Stimulated activated CD4-positive, alpha-beta T cell treated with anti-CD3 and anti-CD28 coated beads, Interleukin-1b, Interleukin-23, amount 100 ng/mL, for 4 hours (primary cell): ENCODE results near the gene CBX8.

Experiments
- DNase-seq, 2 donors: peaks; one replicate each; pipeline ENCODE4 v3.0.0-alpha.2; 2020; ENCODE audit warnings: low read depth in 2 of 2

CBX8 gene

DNA sequence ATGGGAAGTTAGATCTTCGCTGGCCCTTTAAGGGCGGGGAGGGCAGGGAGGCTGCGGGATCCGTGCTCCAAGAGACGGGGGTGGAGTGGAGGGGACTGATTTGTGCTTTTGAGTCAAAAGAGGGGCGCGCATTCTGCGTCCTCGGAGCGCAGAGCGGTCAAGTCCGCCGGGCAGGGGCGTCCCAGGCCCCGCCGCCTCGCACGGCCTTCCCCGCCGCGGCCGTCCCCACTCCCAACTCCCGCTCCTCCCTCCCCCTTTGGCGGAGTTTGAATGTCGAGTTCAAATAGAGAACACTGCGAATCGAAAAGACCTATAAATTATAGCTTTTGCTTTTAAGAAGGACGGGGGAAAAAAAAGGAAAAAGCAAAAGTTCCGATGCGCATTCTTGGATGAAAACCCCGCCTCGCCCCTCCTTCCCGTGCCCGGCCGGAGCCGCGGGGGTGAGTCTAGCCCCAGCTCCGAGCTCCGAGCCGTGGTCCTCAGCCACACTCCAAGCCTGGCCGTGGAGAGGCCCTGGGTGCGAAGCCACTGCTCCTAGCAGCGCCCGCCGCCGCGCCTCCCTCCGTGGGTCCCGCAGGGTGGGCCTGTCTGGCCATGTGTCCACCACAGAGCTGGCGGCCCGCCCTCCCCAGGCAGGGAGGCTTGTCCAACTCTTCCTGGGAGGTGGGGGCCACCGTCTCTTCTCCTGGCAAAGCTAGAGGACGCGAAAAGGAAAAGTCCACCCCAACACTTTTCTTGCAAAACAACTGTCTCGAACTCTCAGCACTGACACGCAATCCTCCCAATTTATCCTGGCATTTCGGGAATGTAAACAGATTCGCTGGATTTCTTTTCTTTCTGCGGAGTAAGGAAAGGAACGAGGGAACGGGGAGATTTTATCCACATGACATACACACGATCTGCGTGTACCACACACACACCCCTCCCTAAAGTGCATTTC is 3.6 kb downstream of the CBX8 start:
- DNase-seq, result no peak

DNA sequence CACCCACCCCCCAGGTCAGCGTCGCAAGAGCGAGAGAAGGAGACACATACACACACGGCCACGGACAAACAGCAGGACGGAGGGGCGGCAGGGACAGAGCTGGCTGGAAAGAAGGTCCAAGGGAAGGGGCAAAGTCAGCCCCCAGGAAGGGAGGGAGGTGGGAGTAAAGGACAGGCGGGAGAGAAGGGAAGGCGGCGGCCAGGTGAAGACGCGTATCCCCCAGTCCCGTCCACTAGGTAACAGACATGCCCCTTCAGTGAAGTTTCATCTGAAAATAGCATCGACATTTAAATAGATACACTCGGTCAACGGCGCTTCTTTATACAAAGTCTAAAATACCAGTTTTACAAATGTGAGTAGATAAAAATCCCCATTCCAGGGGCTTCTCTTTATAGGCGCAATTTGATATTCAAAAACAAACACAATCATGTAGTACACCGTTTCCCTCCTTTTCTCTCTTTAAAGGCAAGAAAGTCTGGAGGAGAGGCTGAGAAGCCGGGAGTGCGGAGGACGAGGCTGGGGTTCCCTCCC is 4.5 kb downstream of the CBX8 start:
- no peak for DNase-seq

DNA sequence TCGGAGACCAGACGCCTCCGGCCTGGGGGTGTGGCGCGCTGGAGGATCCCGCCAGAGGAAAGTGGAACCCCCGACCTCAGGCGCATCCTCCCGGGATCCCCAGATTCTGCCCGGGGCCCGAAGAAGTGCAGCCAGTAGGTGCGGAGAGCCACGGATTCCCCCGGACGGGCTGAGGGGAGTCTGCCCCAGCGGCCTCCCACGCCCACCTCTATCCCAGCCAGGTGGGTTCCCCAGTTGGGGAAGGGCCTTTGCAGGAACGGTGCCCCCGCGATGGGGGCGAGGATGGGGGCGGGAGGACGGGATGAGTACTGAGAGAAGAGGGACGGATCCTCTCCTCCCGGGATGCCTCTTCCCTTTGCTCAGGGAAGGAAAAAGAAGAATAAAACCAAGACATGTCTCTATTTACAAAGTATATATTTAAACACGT is 5.1 kb downstream of the CBX8 start:
- no peak for DNase-seq

DNA sequence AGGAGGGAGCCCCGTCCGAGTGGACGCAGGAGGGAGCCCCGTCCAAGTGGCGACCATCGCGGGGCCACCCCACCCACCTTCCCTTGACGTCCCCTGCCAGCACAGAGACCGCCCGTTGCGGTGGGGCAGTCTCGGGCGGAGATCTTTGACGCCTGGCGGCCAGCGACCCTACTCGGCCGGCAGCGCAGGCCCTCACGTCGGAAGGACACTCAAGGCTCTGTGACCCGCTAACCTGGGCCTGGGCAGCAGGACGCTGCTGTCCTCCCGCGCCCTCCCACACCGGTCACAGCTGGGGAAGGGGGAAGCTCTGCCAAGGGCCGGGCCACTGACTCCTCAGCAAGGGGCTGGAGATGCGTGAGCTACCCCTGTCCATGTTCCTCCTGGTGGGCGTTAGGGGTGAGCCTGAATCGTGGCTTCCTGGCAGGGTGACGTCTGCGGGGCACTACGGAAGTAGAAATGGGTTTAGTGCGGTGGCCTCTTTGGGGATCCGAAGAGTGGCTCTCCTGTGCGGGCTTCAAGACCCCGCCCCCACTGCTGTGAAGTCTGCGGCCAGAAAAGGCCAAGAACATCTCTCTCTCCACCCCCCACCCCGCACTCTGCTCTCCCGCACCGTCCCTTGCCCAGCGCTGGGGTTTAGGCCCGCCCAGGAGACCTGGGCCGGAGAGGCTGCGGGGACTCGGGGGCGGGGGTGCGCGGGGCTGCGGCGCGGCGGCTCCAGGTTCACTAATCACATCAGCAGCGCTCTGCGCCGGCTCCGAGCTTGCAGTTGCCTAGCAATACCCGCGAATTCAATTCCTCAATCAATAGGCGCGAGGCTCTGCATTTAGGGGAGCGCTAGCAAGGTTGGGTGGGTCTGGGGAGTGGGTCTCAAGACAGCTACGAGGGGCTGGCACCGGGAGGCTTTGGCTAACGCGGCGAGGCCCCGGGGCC is 5.8 kb downstream of the CBX8 start:
- DNase-seq, result no peak

DNA sequence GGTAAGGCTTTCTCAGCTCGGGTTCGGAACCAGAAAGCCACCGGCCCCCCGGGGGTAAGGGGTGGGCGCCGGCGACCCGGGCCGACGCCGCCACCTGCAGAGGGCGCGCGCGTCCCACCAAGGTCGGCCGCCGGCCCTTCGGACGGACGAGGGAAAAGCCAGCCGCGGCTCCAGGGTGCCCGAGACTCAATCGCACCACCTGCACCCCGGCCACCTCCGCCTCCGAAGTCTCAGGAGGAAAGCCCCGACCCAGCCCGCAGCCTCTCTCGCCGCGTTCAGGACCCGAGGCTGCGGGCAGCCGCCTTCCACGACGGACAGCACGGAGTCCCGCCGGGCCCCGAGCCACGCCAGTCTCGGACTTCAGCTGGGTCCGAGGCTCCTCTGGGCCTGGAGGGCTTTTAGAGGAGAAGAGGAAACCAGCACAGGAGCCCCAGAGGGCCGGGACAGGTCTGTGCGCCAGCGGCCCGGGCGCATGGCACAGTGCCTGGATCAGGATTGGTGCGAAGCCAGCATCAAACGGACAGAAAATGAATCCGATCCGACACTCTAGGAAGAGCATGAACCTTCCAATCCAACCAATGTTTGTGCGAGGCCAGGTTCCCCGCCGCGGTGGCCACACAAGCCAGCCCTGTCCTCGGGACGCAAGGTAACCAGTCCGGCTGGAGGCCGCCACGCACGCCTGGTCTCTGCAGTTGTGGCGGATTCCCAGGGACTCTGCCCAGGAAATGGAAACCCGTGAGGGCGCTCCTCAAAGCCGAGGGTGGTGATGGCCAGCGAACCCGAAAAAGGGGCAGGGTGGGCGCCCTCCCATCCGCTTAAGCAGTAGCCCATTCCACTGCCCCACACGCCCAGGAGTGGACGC is 6.7 kb downstream of the CBX8 start:
- DNase-seq, result no peak

- DNase-seq, result no peak
Observed at GRCh38 chr17:79788989-79789942, 7.6 kb downstream of the CBX8 start.

DNA sequence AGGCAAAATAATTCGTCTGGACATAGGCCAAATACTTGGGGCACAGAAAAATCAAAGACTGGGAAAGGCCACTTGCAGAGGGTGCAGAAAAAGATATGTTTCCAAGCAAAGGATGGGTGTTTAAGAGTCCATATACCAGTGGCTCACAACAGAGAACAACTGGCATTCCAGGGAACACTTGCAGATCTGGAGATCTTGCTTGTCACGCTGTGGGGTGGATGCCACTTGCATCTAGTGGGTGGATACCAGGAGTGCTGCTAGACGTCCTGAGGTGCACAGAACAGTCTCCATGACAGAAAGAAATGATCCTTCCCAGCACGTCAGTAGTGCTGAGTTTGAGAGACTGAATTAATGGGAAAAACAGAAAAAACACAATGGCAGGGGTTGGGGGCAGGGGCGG is 8.4 kb downstream of the CBX8 start:
- DNase-seq, result no peak

DNA sequence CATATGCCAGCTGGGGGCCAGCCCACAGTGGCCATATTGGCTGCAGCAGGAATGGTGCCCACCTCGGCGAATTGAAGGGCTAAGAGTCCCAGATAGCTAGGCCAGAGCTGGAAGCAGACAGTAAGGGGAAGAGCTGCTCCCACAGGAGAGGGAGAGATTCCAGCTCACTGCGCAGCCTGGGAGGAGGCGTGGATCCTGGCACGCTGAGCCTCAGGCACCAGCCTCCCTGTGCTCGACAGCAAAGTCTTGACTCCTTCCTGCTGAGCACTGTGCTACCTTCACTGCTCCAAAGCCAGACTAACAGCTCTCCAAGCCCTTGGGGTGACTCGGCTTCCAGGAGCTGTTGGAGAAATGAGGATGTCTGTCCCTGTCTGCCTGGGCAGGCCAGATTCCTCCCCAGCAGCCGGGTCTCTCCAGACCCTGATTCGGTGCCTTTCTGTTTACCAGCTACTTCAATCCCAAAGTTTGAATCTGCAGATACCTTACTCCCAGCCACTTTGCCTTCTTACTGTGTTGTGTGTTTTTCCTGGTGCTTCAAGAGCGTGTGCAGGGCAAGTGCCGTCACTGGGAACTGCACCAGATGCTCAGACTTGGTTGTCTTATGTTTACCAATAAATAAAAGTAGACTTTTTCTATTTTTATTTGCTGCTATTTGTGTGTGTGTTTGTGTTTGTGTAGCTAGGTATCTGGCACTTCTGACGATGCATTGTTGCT is 9.8 kb downstream of the CBX8 start:
- DNase-seq, result no peak

DNA sequence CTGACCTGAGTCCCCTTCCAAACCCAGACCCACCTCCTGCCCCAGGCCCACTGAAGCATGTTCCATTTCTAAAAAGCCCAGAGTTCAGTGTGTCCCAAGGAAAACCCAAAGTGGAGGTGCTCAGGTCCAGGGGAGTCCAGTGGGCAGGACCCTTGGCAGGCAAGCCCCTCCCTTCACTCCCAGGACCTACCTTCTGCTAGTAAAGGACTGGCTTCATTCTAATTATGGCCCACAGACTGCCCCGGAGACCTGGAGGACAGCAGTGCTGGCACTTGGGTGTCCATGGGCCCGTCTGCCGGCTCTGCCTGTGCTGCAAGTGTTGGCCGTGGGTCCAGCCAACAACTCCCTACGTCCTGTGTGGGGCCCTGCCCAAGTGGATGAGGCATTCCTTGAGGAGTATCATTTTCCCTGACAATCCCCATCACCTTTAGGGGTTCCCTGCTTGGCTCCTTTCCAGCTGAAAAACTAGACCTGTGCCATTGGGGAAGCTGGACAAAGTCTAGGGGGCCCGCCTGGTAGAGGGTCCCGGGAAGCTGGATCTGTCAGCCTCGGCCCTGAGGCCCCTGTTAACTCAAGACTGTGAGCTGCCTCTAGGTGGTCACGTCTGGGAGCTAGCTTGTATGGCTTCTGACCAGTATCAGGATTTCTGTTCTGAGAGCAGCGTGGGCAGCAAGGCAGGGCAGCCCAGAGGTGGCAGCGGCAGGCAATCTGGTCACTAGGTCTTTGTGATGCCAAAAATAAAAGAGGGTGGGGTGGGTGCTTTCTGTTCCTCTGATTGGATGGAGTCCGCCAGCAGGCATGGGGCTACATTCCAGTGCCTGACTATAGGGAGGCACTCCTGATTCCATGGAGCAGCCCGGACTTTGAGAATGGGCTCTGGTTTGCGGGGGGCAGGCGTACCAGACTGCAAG is 10.7 kb downstream of the CBX8 start:
- DNase-seq, result no peak

GRCh38 chr17:79785017-79785899 is 11.6 kb downstream of the CBX8 start:
- no peak for DNase-seq

- no peak for DNase-seq
Observed at GRCh38 chr17:79784353-79785016, 12.4 kb downstream of the CBX8 start.

- no peak for DNase-seq
Observed at GRCh38 chr17:79783891-79784290, 13.0 kb downstream of the CBX8 start.

- no peak for DNase-seq
Observed at GRCh38 chr17:79781736-79782575, 14.9 kb downstream of the CBX8 start.

GRCh38 chr17:79781012-79781650 is 15.7 kb downstream of the CBX8 start:
- DNase-seq, result no peak

- DNase-seq, result no peak
Observed at GRCh38 chr17:79779661-79780365, 17.1 kb downstream of the CBX8 start.
